ENCODE results near the gene MTMR10.

DNA sequence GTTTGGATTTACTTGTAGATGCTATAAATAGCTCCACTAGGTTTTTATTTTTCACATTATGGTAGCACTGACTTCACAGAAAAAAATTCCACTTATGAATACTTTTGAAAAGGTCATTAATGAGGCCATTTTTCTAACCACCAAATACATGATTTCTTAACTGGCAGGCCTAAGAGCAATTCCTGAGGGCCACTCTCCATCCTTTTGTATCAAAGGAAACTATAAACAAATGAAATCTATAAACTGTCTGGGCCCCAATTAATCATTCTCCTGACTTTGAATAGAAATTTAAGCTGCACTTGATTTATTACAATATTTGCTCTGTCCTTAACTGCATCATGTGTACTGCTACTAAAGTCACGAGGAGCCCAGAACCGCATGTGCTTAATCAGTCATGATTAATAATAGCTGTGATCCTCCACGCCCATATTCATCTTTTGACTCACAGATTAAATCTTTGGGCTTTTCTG is 25.1 kb upstream of the MTMR10 start:
- TF ChIP-seq POLR2A (IDR thresholded peaks at IDR 0.05; ENCODE audit: low read length) (no peak), NR3C1 (IDR thresholded peaks at IDR 0.05) (no peak), CTCF (IDR thresholded peaks at IDR 0.05) (no peak), RFX5 (IDR thresholded peaks at IDR 0.05) (no peak), KDM1A (IDR thresholded peaks at IDR 0.05; ENCODE audit: low read depth) (no peak), PHF8 (IDR thresholded peaks at IDR 0.05; ENCODE audit: borderline replicate concordance, low read depth) (no peak), RAD21 (conservative IDR thresholded peaks at IDR 0.05 in 1 of 2, IDR thresholded peaks at IDR 0.05 in 1 of 2) (no peak), EP300 (IDR thresholded peaks at IDR 0.05) (no peak)
- TF ChIP-seq, protein P1, sequence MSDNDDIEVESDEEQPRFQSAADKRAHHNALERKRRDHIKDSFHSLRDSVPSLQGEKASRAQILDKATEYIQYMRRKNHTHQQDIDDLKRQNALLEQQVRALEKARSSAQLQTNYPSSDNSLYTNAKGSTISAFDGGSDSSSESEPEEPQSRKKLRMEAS (IDR thresholded peaks at IDR 0.05), result no peak
- TF ChIP-seq, protein P2, sequence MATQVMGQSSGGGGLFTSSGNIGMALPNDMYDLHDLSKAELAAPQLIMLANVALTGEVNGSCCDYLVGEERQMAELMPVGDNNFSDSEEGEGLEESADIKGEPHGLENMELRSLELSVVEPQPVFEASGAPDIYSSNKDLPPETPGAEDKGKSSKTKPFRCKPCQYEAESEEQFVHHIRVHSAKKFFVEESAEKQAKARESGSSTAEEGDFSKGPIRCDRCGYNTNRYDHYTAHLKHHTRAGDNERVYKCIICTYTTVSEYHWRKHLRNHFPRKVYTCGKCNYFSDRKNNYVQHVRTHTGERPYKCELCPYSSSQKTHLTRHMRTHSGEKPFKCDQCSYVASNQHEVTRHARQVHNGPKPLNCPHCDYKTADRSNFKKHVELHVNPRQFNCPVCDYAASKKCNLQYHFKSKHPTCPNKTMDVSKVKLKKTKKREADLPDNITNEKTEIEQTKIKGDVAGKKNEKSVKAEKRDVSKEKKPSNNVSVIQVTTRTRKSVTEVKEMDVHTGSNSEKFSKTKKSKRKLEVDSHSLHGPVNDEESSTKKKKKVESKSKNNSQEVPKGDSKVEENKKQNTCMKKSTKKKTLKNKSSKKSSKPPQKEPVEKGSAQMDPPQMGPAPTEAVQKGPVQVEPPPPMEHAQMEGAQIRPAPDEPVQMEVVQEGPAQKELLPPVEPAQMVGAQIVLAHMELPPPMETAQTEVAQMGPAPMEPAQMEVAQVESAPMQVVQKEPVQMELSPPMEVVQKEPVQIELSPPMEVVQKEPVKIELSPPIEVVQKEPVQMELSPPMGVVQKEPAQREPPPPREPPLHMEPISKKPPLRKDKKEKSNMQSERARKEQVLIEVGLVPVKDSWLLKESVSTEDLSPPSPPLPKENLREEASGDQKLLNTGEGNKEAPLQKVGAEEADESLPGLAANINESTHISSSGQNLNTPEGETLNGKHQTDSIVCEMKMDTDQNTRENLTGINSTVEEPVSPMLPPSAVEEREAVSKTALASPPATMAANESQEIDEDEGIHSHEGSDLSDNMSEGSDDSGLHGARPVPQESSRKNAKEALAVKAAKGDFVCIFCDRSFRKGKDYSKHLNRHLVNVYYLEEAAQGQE (IDR thresholded peaks at IDR 0.05), result no peak

Data from A549 (cell line).